Measurements from ENCODE around the gene MON1A.
"Not testable (repeated sequence)": the region's sequence is repeated elsewhere in the genome, so short reads cannot be mapped to it uniquely, and the experiment has no call there.

Gene MON1A
- total RNA-seq = 21.8 to 21.9 reads per million in 2 experiments

GRCh38 chr3:49929291-49930167 is at the start of gene MON1A:
MON1A (minus strand) TSS chr3:49929811; CDS start chr3:49913346, 16,465 bp downstream.
- peak; percentile 77 for DNase-seq (ENCODE audit: low read depth)

GRCh38 chr3:49976942-49977341 is 47.3 kb upstream of the MON1A start:
- no peak for DNase-seq (ENCODE audit: low read depth)

DNA sequence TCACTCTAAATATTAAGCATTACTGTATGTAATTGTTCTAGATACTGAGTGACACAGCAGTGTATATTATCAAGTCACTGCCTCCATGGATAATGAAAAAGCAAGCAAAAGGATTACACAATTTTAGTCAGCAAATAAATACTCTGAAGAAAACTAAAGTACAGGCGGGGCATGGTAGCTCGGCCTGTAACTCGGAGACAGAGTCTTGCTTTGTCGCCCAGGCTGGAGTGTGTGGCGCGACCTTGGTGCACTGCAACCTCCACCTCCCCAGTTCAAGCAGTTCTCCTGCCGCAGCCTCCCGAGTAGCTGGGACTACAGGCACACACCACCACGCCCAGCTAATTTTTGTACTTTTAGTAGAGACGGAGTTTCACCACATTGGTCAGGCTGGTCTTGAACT is 43.0 kb upstream of the MON1A start:
- DNase-seq (ENCODE audit: low read depth) = no peak

GRCh38 chr3:49968346-49968745 is 38.7 kb upstream of the MON1A start:
- no peak for DNase-seq (ENCODE audit: low read depth)

GRCh38 chr3:49967291-49967690 is 37.7 kb upstream of the MON1A start:
- no peak for DNase-seq (ENCODE audit: low read depth)

DNA sequence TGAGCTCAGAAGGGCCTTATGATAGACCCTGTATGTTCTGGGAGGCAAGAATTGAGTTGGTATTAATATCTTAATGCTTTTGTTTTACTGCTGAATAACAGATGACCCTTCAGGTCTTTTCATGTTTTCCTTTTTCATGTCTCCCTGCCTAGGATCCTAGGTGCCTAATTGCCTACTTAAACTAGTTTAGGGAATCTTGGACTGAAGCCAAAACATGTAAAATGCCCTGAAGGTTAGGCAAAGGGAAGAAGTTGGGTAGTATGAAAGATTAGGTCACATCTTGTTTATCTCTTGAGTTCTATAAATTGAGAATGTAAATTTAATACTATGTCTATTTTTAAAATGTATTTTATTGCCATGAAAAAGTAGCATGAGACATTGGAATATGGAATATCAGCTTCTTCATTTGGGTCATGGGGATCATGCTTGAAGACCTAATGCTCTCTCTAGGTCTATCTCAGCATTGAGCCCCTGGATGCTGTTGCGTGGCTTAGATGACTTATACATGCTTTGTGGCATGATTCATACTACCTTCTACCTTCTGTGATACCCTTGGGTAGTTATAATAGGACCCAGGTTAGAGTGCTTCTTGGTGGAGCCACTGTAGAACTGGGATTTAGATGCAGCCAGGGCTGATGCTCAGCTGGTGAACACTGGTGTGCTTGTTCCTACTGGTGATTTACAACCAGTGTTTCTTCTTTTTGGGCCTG is 36.8 kb upstream of the MON1A start:
- DNase-seq (ENCODE audit: low read depth) = no peak

GRCh38 chr3:49955636-49956035 is 26.0 kb upstream of the MON1A start:
- no peak for DNase-seq (ENCODE audit: low read depth)

DNA sequence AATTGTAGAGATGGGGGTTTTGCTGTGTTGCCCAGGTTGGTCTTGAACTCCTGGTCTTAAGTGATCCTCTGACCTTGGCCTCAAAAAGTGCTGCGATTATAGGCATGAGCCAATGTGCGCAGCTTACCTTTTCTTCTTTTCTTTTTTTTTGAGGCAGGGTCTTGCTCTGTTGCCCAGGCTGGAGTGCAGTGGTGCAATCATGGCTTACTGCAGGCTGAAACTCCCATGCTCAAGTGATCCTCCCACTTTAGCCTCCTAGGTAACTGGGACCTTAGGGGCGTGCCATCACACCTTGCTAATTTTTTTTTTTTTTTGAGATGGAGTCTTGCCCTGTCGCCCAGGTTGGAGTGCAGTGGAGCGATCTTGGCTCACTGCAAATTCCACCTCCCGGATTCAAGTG is 23.3 kb upstream of the MON1A start:
- DNase-seq (ENCODE audit: low read depth) = no peak

DNA sequence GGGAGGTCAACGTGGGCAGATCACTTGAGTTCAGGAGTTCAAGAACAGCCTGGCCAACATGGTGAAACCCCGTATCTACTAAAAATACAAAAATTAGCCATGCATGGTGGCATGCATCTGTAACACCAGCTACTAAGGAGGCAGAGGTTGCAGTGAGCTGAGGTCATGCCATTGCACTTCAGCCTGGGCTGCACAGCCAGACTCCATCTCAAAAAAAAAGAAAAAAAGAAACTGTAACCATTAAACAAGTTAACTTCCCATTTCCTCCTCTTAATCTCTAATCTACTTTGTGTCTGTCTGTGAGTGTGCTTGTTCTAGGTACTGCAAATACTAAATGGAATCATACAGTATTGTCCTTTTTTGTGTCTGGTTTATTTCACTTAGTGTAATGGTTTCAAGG is 13.0 kb upstream of the MON1A start:
- DNase-seq (ENCODE audit: low read depth) = no peak

GRCh38 chr3:49940667-49941249 is 11.1 kb upstream of the MON1A start:
- DNase-seq (ENCODE audit: low read depth) = no peak

GRCh38 chr3:49939858-49940666 is 10.5 kb upstream of the MON1A start, which contains the start of gene RBM6:
RBM6 (plus strand) TSS chr3:49940150; CDS start chr3:49962642, 22,492 bp downstream.
- peak; percentile 90 for DNase-seq (ENCODE audit: low read depth)

DNA sequence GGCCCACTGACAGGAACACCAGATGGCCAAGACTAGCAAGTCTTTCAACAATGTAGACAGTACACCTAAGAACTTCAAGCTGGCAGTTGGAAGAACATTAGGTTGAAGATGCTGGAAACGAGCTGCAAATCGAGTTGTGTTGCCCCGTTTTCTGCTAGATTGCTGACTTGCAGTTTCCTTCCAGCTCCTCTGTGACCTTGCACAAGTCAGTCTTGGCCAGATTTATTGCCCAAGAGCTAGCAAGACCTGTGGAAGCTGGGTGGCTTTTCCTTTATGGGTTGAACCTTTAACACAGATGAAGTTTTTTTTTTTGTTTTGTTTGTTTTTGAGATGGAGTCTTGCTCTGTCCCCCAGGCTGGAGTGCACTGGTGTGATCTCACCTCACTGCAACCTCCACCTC is 7.5 kb upstream of the MON1A start:
- no peak for DNase-seq (ENCODE audit: low read depth)

DNA sequence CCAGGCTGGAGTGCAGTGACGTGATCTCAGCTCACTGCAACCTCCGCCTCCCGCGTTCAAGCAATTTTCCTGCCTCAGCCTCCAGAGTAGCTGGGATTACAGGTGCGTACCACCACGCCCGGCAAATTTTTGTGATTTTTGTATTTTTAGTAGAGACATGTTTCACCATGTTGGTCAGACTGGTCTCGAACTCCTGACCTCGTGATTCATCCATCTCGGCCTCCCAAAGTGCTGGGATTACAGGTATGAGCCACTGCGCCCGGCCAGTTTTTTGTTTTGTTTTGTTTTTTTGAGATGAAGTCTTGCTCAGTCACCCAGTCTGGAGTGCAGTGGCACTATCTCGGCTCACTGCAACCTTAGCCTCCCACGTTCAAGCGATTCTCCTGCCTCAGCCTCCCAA is 2.7 kb upstream of the MON1A start:
- not testable (repeated sequence) for DNase-seq (ENCODE audit: low read depth)

- DNase-seq (ENCODE audit: low read depth) = no peak
Measured at GRCh38 chr3:49930922-49931321, 1.3 kb upstream of the MON1A start.

GRCh38 chr3:49930168-49930690 is 618 bp upstream of the MON1A start:
- no peak for DNase-seq (ENCODE audit: low read depth)

- no peak for DNase-seq (ENCODE audit: low read depth)
Measured at GRCh38 chr3:49928481-49929017, 1.1 kb downstream of the MON1A start.

- no peak for DNase-seq (ENCODE audit: low read depth)
Measured at GRCh38 chr3:49927798-49928197, 1.8 kb downstream of the MON1A start.

GRCh38 chr3:49926117-49926728 is 3.4 kb downstream of the MON1A start:
- DNase-seq (ENCODE audit: low read depth) = no peak

DNA sequence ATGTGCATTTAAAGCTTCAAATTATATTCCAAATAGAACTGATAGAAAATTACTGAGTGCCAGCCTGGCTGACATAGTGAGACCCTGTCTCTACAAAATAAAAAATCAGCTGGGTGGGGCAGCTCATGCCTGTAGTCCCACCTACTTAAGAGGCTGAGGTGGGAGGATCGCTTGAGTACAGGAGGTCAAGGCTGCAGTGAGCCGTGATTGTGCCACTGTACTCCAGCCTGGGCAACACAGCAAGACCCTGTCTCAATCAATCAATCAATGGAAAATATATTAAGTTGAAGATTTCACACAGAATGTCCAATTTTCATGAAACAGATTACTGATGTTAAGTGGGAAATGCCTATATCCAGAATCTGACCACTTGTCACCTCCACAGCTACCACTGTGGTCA is 4.1 kb downstream of the MON1A start:
- no peak for DNase-seq (ENCODE audit: low read depth)

DNA sequence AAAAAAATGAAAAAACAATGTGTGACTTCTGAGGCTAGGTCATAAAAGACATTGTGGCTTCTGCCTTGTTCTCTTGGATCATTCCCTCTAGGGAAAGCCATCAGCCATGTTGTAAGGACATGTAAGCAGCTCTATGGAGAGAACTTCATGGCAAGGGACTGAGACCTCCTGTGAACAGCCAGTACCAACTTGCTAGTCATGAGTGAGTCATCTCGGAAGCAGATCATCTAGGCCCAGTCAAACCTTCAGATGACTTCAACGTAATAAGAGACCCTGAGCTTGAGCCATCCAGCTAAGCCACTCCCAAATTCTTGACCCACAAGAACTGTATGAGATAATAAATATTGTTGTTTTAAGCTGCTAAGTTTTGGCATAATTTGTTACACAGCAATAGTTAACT is 4.9 kb downstream of the MON1A start:
- DNase-seq (ENCODE audit: low read depth) = no peak

Measured in T follicular helper cell (primary cell).